GM18519 (cell line): ENCODE data around the gene SYTL3.

Experiments
- ATAC-seq: cut with Tn5 transposase; IDR thresholded peaks from one replicate; pipeline ENCODE4 v1.9.1; 2021; ENCODE audit warnings: mild to moderate bottlenecking, moderate library complexity; ENCODE audit not compliant: unreplicated experiment, low FRiP score

The SYTL3 gene

GRCh38 chr6:158715330-158716311 is 65.8 kb downstream of the SYTL3 start:
- ATAC-seq: peak; percentile 46

GRCh38 chr6:158717341-158718330 is 67.8 kb downstream of the SYTL3 start:
- ATAC-seq: peak; percentile 61

GRCh38 chr6:158718461-158719046 is 68.7 kb downstream of the SYTL3 start:
- ATAC-seq: no peak

GRCh38 chr6:158722176-158722729 is 72.4 kb downstream of the SYTL3 start:
- ATAC-seq: no peak

GRCh38 chr6:158725704-158726103 is 75.8 kb downstream of the SYTL3 start:
- ATAC-seq: no peak

GRCh38 chr6:158729906-158730540 is 80.2 kb downstream of the SYTL3 start:
- ATAC-seq: no peak

- no peak for ATAC-seq
These were observed 80.7 kb downstream of the SYTL3 start for GRCh38 chr6:158730541-158730907.

- ATAC-seq: no peak
These were observed 85.2 kb downstream of the SYTL3 start for GRCh38 chr6:158735009-158735408.

- no peak for ATAC-seq
These were observed 87.3 kb downstream of the SYTL3 start for GRCh38 chr6:158737082-158737709.

GRCh38 chr6:158737710-158738615 is 88.1 kb downstream of the SYTL3 start:
- ATAC-seq: no peak

GRCh38 chr6:158739673-158740072 is 89.8 kb downstream of the SYTL3 start:
- ATAC-seq: no peak

- ATAC-seq: no peak
These were observed 93.3 kb downstream of the SYTL3 start for GRCh38 chr6:158743033-158743651.

- no peak for ATAC-seq
These were observed 95.2 kb downstream of the SYTL3 start for GRCh38 chr6:158744986-158745430.

GRCh38 chr6:158751224-158751623 is 101.4 kb downstream of the SYTL3 start:
- ATAC-seq: no peak

- no peak for ATAC-seq
These were observed 102.1 kb downstream of the SYTL3 start for GRCh38 chr6:158751921-158752320.

- no peak for ATAC-seq
These were observed 102.8 kb downstream of the SYTL3 start for GRCh38 chr6:158752613-158753012.

GRCh38 chr6:158753811-158754210 is 104.0 kb downstream of the SYTL3 start:
- ATAC-seq: no peak

GRCh38 chr6:158754738-158755137 is 104.9 kb downstream of the SYTL3 start:
- ATAC-seq: no peak
